WTC11 (cell line): ENCODE measurements around the gene C12orf43. TPM values are rescaled to one million over a fixed set of nuclear protein-coding genes. Genes with fewer than 3 reads are reported as not detected.

ENCODE experiments used
- ATAC-seq: fragments of 200-7000 bp; cut with Tn5 transposase; 2 replicates; pipeline ENCODE4 v1.10.0; 2021; ENCODE audit warnings: mild to moderate bottlenecking, moderate library complexity
- CTCF ChIA-PET: fragments of 300-600 bp; sonication (Branson Sonifier 250); formaldehyde crosslinking; loops from one replicate; lab custom pipeline; 2021; ENCODE audit warnings: antibody characterized with exemption; lab: Charles Lee
- POLR2A ChIA-PET: fragments of 350-600 bp; sonication (Branson Sonifier 250); formaldehyde crosslinking; loops from one replicate; lab custom pipeline; 2021; ENCODE audit warnings: antibody characterized with exemption; lab: Charles Lee
- DNase-seq: peaks from one replicate; pipeline ENCODE4 v3.0.0; 2021; ENCODE audit warnings: low spot score
- H3K27ac Mint-ChIP-seq: 2 replicates; pipeline ENCODE4 v1.8.0; 2021; ENCODE audit warnings: mixed read lengths
- H3K27me3 Mint-ChIP-seq: 2 replicates; pipeline ENCODE4 v1.8.0; 2021; ENCODE audit warnings: low read depth, mild to moderate bottlenecking, moderate library complexity, mixed read lengths
- H3K36me3 Mint-ChIP-seq: 2 replicates; pipeline ENCODE4 v1.8.0; 2021; ENCODE audit warnings: mixed read lengths
- H3K4me1 Mint-ChIP-seq: 2 replicates; pipeline ENCODE4 v1.8.0; 2022; ENCODE audit warnings: mixed read lengths
- H3K4me3 Mint-ChIP-seq: 2 replicates; pipeline ENCODE4 v1.8.0; 2021; ENCODE audit warnings: mild to moderate bottlenecking, moderate library complexity, mixed read lengths
- H3K9me3 Mint-ChIP-seq: 2 replicates; pipeline ENCODE4 v1.8.0; 2021; ENCODE audit warnings: mixed read lengths
- AFF4 ChIP-seq: sonication (generic); formaldehyde crosslinking; IDR thresholded peaks from 2 replicates; pipeline ENCODE4 v1.8.1; 2023; ENCODE audit warnings: mild to moderate bottlenecking, missing genetic modification reagents, borderline replicate concordance
- CDX4 ChIP-seq: fragments of 250-450 bp; sonication (Bioruptor Pico); IDR thresholded peaks from 2 replicates; pipeline ENCODE4 v1.9.0; 2021; ENCODE audit warnings: moderate library complexity, mild to moderate bottlenecking, inconsistent platforms, borderline replicate concordance
- E2F5 ChIP-seq: sonication (generic); formaldehyde crosslinking; IDR thresholded peaks from 2 replicates; pipeline ENCODE4 v1.8.1; 2022; ENCODE audit warnings: mild to moderate bottlenecking, moderate library complexity, missing genetic modification reagents
- ESRRA ChIP-seq: sonication (generic); formaldehyde crosslinking; IDR thresholded peaks from 2 replicates; pipeline ENCODE4 v1.8.1; 2022; ENCODE audit warnings: mild to moderate bottlenecking, missing genetic modification reagents, borderline replicate concordance
- FOXP1 ChIP-seq: sonication (generic); formaldehyde crosslinking; IDR thresholded peaks from 2 replicates; pipeline ENCODE4 v1.8.0; 2022; ENCODE audit warnings: missing genetic modification reagents, mild to moderate bottlenecking, moderate library complexity, borderline replicate concordance
- IRF2 ChIP-seq: sonication (generic); formaldehyde crosslinking; IDR thresholded peaks from 2 replicates; pipeline ENCODE4 v1.8.0; 2022; ENCODE audit warnings: low read depth, missing genetic modification reagents, borderline replicate concordance
- MAX ChIP-seq: sonication (generic); formaldehyde crosslinking; IDR thresholded peaks from 2 replicates; pipeline ENCODE4 v1.8.0; 2022; ENCODE audit warnings: mild to moderate bottlenecking, missing genetic modification reagents
- MLX ChIP-seq: sonication (generic); formaldehyde crosslinking; IDR thresholded peaks from 2 replicates; pipeline ENCODE4 v1.8.1; 2023; ENCODE audit warnings: mild to moderate bottlenecking, missing genetic modification reagents, moderate library complexity
- NFATC4 ChIP-seq: fragments of 250-450 bp; sonication (Bioruptor Pico); IDR thresholded peaks from 2 replicates; pipeline ENCODE4 v1.9.0; 2021; ENCODE audit warnings: mild to moderate bottlenecking
- NFYB ChIP-seq: sonication (generic); formaldehyde crosslinking; conservative IDR thresholded peaks from 2 replicates; pipeline ENCODE4 v1.8.0; 2022; ENCODE audit warnings: low read depth, missing genetic modification reagents
- PRRX2 ChIP-seq: fragments of 250-450 bp; sonication (Bioruptor Pico); IDR thresholded peaks from 2 replicates; pipeline ENCODE4 v1.8.0; 2021; ENCODE audit warnings: mild to moderate bottlenecking
- STAT6 ChIP-seq: sonication (generic); formaldehyde crosslinking; conservative IDR thresholded peaks from 2 replicates; pipeline ENCODE4 v1.8.1; 2023; ENCODE audit warnings: mild to moderate bottlenecking, low read depth, missing genetic modification reagents, moderate library complexity
- ZNF396 ChIP-seq: fragments of 250-450 bp; sonication (Bioruptor Pico); IDR thresholded peaks from 2 replicates; pipeline ENCODE4 v1.8.0; 2021; ENCODE audit warnings: mild to moderate bottlenecking, moderate library complexity, borderline replicate concordance
- ZNF512 ChIP-seq: sonication (generic); formaldehyde crosslinking; IDR thresholded peaks from 2 replicates; pipeline ENCODE4 v1.8.1; 2022; ENCODE audit warnings: missing genetic modification reagents, borderline replicate concordance
- total RNA-seq: library from RNA; stranded (reverse); gene quantifications from 3 replicates; pipeline ENCODE4 v1.2.3, GENCODE V29; 2021

C12orf43 gene
- total RNA-seq, 1 experiment from 2014 or later, result 20.7 TPM

GRCh38 chr12:121001841-121002483 is 14.3 kb downstream of the C12orf43 start:
- POLR2A ChIA-PET, result interaction anchor here (0.5 to 1.3 kb wide), 2 partner anchors 17 to 29 kb away, joined by 3 to 4 read pairs; no protein-coding TSS in a partner anchor

More at GRCh38 chr12:121001841-121002483, 14.3 kb downstream of the C12orf43 start:
- no peak overlapping the region for H3K4me3 Mint-ChIP-seq
- CTCF ChIA-PET, result interaction anchor here (1.2 to 1.4 kb wide), 2 partner anchors 24 to 353 kb away, joined by 3 to 4 read pairs; partner anchors contain the start of gene HNF1A
- no peak for ATAC-seq
- H3K27ac Mint-ChIP-seq, result no peak overlapping the region
- TF ChIP-seq CDX4 (CRISPR knock-in tag) (no peak), PRRX2 (no peak), AFF4 (CRISPR knock-in tag) (no peak), ZNF512 (CRISPR knock-in tag) (no peak), MLX (CRISPR knock-in tag) (no peak), IRF2 (CRISPR knock-in tag) (no peak), FOXP1 (no peak), STAT6 (CRISPR knock-in tag) (no peak), NFYB (CRISPR knock-in tag) (no peak), E2F5 (CRISPR knock-in tag) (no peak), ESRRA (no peak), ZNF396 (no peak), MAX (no peak), NFATC4 (CRISPR knock-in tag) (no peak)
- no peaks in the 10 kb centered on the region for H3K27me3 Mint-ChIP-seq
- no peak for DNase-seq
- H3K4me1 Mint-ChIP-seq, result peaks cover 10% of the 10 kb centered on the region
- no peaks in the 10 kb centered on the region for H3K9me3 Mint-ChIP-seq
- H3K36me3 Mint-ChIP-seq, result peaks cover 24% of the 10 kb centered on the region
